SW480 (cell line): ENCODE measurements around the gene DISP2.
A peak's percentile ranks its signal among the peaks of the same experiment; 100 is the strongest.

ENCODE experiments used
- DNase-seq: peaks from one replicate; pipeline ENCODE4 v3.0.0-alpha.2; 2016; ENCODE audit warnings: low spot score

Gene DISP2

DNA sequence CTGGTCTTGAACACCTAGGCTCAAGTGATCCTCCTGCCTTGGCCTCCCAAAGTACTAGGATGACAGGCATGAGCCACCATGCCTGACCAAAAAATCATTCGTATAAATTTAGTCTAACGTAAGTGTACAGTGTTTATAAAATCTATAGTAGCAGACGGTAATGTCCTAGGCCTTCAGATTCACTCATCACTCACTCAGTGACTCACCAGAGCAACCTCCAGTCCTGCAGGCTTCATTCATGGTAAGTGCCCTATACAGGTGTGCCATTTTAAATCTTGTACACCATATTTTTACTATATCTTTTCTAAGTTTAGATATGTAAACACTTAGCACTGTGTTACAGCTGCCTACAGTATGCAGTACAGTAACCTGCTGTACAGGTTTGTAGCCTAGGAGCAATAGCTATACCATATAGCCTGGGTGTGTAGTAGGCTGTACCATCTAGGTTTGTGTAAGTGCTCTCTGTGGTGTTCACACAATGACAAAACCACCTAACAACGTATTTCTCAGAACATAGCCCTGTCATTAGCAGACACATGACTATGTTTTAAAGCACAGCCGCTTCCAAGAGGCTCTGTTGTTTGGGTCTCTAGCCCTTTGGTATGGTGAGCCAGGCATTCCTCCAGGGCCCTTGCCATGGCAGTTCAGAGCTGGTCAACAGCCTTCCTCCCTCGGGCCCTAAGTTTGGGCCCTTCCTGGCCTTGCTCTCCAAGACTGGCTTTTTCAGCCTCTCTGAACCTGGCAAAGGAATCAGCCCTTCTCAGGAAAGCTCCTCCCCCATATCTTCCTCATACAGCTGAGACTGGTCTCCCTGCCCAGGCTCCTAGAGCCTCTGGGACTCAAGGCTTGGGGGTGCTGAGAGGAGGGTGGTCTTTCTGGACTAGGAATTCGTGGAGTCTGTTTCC lies 15.4 kb upstream of the DISP2 start:
- DNase-seq: no peak

GRCh38 chr15:40343512-40343911 lies 14.5 kb upstream of the DISP2 start:
- no peak for DNase-seq

DNA sequence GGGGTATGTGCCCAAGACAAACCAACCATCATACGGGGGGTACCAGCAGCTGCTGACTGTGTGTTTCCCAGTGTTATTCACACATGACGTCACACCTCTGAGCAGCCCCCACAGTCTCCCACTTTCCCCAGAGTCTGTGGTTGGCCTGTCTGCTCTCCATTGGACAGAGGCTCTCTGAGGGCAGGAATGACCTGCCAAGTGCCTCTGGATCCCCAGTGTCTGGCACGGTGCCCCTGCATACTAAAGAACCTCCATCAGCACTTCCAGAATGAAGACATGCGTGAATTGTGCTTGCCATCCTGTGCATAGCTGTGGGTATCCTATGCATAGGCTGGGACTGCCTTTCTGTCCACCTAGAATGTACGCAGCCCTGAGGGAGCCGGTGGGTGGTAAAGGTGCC lies 13.8 kb upstream of the DISP2 start:
- DNase-seq: no peak

GRCh38 chr15:40344631-40345120 lies 13.3 kb upstream of the DISP2 start:
- DNase-seq: peak; percentile 57

DNA sequence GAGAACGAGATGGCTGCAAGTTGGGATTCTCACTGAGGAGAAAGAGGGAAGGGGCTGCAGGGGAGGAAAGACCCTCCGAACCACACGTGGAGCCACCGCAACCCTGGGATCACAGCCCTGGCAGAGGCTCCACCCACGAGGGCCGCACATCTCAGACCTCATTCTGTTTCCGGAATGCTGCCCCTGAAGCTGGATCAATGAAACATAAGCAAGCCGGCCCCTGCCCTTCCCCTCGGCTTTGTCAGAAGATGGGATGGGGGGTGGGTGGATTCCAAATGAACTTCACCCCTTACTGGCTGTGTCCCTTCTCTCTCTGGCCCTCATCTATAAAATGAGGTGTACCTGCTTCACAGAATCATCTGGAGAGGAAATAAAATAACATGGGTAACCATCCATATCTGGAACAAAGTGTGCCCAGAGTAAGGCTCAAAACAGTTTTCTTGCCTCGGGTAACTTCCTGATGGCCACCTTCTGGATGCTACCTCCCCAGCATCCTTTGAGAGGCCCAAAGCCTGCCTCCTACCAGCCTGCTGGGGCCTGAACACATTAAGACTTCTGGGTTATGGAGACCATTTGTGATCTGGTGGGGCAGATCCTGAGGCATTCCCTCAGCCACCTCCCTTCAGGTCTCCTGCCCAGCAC lies 12.7 kb upstream of the DISP2 start:
- no peak for DNase-seq

GRCh38 chr15:40345867-40346578 lies 12.0 kb upstream of the DISP2 start:
- no peak for DNase-seq

- DNase-seq: no peak
Measured at GRCh38 chr15:40346579-40347558, 11.2 kb upstream of the DISP2 start.

DNA sequence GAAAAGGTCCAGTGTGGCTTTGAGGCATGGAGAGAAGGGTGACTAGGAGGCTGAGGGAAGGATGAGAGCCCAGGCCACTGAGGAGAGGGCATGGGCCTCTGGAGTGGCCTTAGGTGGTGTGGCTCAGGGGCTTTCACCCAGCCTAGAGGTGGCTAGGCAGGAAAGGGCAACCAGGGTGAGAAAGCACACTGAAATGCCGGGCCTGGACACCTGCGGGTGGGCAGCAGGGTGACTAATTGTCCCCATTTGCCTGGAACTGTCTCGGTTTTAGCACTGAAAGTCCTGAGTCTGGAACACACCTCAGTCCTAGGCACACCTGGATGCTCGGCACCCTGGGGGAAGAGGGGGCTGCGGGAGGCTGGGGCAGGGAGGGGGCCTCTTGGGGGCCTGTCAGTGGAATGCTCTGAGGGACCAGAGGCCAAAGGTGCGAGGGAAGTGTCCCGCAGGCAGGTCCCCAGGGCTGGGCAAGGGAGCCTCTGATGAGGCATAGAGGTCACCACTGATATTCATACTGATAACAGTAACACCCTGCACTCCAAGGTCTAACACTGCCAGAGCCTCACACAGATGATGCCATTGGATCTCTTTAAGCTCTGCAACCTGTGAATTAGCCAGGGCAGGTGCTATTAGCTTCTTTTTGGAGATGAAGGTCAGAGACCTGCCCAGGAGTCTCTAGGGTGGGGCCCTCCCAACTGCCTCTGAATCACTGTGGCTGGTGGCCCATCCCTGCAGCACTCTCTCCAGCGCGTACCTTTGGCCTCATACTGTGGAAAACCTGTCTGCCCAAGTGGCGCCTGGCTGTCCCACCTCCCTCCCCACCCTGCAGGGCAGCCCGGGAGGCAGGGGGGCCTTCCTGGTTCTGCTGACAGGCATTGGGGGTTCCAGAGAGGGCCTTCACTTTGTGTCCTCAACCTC lies 10.2 kb upstream of the DISP2 start:
- DNase-seq: peak; percentile 33

DNA sequence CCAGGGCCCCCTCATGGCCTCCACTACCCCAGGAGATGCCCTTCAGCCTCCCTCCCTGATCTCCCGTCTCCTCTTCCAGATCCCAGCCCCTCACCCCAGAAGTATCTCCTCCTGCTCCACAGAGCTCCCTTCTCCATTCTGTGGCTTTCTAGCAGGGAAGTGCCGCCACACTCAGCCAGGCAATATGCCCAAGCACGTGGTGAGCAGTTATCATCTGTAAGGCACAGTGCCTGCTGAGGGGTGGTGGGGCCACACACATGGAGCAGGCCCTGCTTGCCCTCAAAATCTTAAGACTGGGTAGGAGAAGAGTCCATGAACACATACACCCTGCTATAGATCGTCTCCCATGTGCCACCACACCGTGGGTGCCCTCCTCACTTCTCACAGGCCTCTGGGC lies 9.5 kb upstream of the DISP2 start:
- DNase-seq: no peak

- DNase-seq: no peak
Measured at GRCh38 chr15:40349163-40349562, 8.9 kb upstream of the DISP2 start.

DNA sequence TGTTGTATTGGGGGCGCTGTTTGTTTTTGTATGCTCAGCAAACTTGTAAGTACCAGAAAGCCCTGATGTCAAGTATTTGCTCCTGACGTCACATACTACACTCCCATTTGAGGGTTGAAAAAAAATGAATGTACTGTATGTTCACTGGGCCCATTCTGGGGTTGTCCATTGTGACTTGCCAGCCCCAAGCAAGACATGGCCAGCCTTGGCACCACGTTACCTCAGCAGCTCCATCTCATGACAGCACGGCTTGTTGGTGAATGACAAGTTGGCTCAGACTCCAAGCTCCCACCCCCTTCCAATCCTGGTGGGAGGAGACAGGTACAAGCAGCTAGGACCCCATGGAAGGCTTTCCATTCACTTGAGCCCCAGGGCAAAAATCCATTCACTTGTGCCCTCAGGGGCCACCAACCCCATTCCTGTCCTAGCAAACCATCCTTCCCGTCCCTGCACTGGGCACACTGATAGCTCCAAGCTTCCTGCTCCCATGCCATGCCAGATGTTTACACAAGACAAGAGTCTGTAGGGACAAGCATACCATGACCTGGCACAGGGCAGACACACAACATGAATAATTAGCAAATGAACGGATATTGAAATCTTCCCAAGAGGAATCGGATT lies 5.6 kb upstream of the DISP2 start:
- DNase-seq: no peak

DNA sequence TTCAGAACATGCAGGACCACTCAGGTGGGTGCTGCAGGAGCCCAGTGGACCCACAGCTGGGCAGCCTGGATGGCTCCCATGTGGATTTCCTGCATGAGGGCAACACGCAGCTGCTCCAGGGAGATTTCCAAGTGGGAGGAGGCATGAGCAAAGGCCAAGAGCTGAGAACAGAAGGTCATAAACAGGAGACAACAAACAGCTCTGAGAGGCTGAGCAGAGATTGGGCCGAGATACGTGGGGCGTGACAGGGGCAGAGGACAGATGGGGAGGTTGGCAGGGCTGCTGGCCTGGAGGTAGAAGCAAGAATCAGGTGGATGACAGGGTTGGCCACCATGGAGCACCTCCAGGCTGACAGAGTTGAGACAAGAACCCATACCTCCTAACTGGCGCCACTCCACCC lies 4.3 kb upstream of the DISP2 start:
- no peak for DNase-seq

GRCh38 chr15:40354408-40355171 lies 3.4 kb upstream of the DISP2 start:
- no peak for DNase-seq

DNA sequence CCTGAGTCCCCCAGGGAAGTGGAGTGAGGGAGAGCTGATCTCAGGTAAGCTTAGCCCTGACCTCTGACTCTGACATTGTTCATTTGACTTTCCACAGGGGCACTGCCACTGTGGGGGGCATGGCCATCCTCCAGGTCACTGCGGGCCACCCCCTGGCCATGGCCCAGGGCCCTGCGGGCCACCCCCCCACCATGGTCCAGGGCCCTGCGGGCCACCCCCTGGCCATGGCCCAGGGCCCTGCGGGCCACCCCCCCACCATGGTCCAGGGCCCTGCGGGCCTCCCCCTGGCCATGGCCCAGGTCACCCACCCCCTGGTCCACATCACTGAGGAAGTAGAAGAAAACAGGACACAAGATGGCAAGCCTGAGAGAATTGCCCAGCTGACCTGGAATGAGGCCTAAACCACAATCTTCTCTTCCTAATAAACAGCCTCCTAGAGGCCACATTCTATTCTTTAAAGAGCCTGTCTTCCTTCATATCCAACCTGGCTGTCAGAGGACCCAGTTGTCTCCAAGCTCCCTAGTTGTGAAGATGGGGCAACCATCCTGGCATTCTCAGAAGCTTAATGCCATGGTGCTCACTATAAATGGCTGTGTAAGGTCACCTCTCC lies 1.9 kb upstream of the DISP2 start:
- no peak for DNase-seq

DNA sequence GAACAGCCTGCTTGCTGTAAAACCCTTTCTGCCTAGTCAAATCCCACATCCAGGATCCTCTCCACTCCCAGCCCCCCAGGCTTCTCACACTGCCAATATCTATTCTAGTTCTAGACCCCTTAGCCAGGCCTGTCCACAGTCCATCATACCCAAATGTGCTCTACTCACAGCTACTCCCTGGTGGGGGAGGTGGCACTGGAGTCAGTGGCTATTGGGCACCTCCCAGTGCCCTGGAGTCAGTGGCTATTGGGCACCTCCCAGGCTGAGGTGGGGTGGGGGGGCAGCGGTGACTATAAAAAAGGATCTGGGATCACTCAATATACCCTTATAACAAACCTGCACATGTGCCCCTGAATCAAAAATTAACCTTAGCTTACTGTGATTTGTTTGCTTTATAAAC lies 773 bp upstream of the DISP2 start:
- DNase-seq: no peak

DNA sequence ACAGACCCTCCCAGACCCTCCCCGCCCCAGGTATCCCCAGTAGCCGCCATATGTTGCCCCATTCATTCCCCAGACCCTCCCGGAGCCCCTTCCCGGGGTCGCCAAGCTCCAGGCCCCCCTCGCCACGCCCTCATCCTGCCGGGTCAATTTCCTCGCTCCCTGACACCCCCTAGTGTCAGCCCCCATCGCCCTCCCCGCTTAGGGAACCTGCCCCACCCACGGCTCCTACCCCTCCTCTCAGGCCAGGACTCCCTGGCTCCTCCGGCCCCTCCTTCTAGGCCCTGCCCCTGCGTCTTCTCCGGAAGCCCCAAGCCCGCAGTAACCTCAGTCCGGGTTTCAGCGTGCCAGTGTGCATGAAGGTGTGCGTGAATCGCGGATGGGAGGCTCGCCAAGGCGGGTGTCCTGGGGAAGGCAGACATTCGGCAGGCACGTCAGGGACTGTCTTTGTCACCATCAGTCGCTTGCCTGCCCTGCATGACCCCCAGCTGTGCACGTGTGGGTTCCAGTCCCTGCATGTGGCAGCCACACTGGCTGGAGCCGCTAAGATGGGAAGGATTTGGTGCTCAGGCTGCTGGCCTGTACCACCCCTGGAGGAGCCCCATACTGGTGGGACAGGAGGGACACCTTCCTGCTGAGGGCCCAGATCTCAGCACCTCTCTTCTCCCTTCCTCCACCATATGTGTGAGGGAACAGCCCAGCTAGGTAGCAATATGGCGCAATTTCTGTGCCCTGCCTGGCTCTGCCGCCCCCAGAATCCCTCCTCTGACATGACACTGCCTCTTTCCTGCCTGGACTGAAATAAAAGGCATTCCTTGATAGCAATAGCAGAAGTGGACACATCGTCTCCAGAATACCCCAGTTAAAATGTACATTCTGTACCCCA lies 693 bp downstream of the DISP2 start:
- DNase-seq: no peak

DNA sequence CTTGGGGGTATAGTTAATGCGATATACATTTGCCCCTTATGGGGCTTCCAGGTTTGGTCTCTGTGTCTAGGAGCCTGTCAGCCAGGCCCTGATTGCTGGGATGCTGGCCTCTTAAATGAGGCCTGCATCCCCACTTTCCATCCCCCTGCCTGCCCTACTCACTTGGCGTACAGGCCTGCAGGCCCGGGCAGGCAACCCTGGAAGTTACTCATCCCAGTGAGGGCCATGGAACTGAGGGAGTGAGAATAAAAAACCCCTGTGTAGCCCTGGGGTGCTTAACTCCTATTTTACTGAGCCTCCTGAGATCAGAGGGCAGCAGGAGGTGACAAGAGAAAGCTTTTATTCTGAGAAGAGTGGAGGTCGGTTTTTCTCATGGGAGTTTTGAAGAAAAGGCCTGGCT lies 2.0 kb downstream of the DISP2 start:
- DNase-seq: no peak

DNA sequence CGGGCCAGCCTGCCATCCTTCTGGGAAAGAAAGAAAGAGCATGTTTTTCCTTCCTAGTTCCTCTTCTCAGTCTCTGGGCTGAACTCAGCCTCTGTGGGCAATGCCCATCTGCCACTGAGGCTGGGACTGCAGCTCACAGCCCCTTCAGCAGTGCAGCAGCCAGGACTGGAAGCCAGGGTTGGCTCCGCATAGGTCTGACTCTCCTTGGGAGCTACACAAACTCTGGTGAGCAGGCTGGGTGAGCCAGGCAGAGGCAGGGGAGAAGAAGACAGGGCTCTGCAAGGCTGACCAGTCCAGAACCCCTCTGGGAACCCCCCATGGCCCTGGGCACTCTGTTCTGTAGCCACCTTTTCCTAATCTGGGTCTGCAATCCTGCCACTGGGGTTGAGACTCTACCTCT lies 3.6 kb downstream of the DISP2 start:
- no peak for DNase-seq
